MG63 (cell line): ENCODE measurements around the gene IKZF4. TPM values are rescaled to one million over a fixed set of nuclear protein-coding genes. Genes with fewer than 3 reads are reported as not detected.
"Not testable (repeated sequence)": the region's sequence is repeated elsewhere in the genome, so short reads cannot be mapped to it uniquely, and the experiment has no call there.

Experiments used
- DNase-seq: peaks from one replicate; pipeline ENCODE4 v3.0.0-alpha.2; 2020
- H3K27me3 ChIP-seq: fragments of 250-450 bp; sonication (Bioruptor Pico); 2 replicates; pipeline ENCODE4 v1.5.1; 2020; ENCODE audit warnings: mild to moderate bottlenecking, moderate library complexity
- H3K36me3 ChIP-seq: fragments of 250-450 bp; sonication (Bioruptor Pico); 2 replicates; pipeline ENCODE4 v1.5.1; 2020; ENCODE audit warnings: mild to moderate bottlenecking, moderate library complexity
- H3K4me3 ChIP-seq: fragments of 250-450 bp; sonication (Bioruptor Pico); 2 replicates; pipeline ENCODE4 v1.5.1; 2020; ENCODE audit warnings: mild to moderate bottlenecking, moderate library complexity
- H3K9me3 ChIP-seq: fragments of 250-450 bp; sonication (Bioruptor Pico); 2 replicates; pipeline ENCODE4 v1.5.1; 2020; ENCODE audit warnings: mild to moderate bottlenecking, moderate library complexity
- total RNA-seq: library from RNA; depleted of rRNA; stranded (reverse); fragments of >200 nt; shearing (Covaris generic); gene quantifications from 2 replicates; pipeline ENCODE4 v1.2.3, GENCODE V29; 2014; ENCODE audit warnings: low replicate concordance

The IKZF4 gene
- total RNA-seq, 1 experiment from 2014 or later, result 0.30 TPM

DNA sequence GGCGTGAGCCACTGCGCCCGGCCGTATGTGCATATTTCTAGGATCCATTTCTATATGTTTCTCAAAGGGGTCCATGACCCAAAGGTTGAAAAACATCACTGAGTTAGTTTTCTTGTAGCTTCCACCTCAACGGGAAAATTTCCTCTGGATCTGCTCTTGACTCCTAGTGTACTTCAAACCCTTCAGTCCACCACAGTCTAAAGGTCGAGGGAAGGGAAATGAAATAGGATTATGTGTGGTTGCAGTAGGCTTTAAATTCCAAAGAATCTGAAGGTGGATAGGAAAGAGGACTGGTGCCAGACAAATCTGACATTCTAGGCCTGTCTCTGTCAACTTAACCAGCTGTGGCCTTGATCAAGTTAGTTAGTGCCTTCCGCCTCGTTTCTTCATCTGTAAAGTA lies 25.5 kb upstream of the IKZF4 start:
- Histone ChIP-seq H3K27me3 (no peaks in the 10 kb centered on the region), H3K36me3 (peaks cover 29% of the 10 kb centered on the region), H3K4me3 (no peak overlapping the region), H3K9me3 (no peaks in the 10 kb centered on the region)
- DNase-seq, result no peak

DNA sequence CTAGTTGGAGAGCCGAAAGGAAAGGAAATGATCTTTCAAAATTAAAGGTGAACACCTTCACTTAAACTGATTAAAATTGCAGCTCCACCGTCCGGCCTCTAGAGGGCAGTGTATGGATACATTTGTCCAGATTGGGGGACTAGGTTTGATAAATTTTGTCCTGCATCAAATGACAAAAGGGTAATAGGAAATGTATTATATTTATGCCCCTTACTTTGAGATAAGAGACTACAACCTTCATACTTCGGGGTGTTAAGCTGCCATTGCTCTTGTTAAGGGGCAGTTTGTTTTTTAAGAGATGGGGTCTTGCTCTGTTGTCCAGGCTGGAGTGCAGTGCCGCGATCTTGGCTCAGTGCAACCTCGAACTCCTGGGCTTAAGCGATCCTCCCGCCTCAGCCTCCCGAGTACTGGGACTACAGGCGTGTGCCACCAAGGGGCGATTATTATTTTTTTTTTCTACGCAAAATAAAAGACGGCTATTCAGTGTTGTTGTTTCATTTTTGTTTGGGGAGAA lies 24.6 kb upstream of the IKZF4 start:
- Histone ChIP-seq H3K9me3 (no peaks in the 10 kb centered on the region), H3K36me3 (peaks cover 21% of the 10 kb centered on the region), H3K27me3 (no peaks in the 10 kb centered on the region), H3K4me3 (peak overlapping the region; percentile 70)
- DNase-seq, result peak; percentile 34

DNA sequence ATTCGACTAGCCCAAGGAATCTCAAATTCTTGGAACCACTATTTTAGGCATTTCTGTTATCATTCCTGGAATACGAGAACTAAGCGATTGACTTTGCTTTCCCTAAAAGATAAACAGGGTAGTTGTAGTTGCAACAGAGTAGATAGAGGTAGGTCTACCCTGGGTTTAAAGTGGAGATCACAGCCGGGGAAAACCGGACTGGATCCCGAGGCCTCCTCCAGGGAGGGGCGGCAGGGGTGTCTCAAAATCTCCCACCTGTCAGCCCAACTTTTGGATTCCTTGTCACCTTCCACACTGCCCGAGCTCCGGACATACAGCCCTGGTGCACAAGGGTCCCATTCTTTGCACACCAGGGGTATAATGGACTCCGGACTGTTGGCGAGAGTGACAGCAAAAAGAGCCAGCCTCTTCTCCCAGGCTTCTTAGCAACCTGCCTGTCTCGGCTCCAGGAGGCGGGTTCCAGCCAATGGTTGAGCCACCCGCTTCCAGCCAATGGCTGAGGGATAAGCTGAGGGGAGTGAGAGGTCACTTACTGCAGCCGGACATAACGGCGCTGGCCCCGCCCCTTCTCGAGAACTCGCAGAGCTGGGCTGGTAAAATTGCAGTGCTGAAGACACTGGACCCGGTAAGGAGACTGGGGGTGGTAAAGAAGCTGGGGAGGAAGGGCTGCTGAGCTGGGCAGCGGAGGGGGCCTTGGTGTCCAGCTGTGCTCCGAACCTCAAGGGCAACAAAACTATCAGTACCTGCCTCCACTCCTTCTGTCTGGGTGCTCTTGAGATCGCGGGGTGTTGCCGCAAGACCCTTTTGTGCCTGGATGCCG lies 23.9 kb upstream of the IKZF4 start, which contains the start of gene SUOX:
TSS of gene SUOX (plus strand) at position 562 of the 820 bp plus-strand sequence. CDS start 4,946 bp downstream, outside the sequence.
- Histone ChIP-seq H3K36me3 (peaks cover 18% of the 10 kb centered on the region), H3K9me3 (no peaks in the 10 kb centered on the region), H3K27me3 (no peaks in the 10 kb centered on the region), H3K4me3 (peak within 1 kb of the TSS; percentile 70)
- peak; percentile 98 for DNase-seq

DNA sequence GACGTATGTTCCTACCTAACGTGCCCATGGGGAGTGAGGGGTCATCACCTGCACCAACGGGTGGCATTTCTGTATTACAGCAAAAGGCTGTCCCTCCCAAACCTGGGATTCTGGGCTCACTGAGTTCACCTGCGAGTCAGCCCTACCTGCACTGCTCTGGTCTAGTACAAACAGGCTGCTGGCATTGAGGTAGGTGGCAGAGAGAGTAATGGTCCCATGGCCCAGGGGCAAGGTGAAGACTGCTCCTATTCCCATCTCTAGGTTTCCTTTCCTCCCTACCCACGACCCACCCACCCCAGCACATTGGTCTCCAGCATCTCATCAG lies 23.3 kb upstream of the IKZF4 start:
- H3K9me3 ChIP-seq, result no peaks in the 10 kb centered on the region
- DNase-seq, result no peak
- H3K27me3 ChIP-seq, result no peaks in the 10 kb centered on the region
- peaks cover 12% of the 10 kb centered on the region for H3K36me3 ChIP-seq
- H3K4me3 ChIP-seq, result peak overlapping the region; percentile 70

DNA sequence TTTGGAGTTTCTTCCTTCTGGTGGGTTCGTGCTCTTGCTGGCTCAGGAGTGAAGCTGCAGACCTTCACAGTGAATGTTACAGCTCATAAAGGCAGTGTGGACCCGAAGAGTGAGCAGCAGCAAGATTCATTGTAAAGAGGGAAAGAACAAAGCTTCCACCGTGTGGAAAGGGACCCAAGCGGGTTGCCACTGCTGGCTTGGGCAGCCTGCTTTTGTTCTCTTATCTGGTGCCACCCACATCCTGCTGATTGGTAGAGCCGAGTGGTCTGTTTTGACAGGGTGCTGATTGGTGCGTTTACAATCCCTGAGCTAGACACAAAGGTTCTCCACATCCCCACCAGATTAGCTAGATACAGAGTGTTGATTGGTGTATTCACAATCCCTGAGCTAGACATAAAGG lies 21.3 kb upstream of the IKZF4 start:
- H3K27me3 ChIP-seq, H3K4me3 ChIP-seq, H3K36me3 ChIP-seq, DNase-seq, H3K9me3 ChIP-seq: not testable (repeated sequence)

DNA sequence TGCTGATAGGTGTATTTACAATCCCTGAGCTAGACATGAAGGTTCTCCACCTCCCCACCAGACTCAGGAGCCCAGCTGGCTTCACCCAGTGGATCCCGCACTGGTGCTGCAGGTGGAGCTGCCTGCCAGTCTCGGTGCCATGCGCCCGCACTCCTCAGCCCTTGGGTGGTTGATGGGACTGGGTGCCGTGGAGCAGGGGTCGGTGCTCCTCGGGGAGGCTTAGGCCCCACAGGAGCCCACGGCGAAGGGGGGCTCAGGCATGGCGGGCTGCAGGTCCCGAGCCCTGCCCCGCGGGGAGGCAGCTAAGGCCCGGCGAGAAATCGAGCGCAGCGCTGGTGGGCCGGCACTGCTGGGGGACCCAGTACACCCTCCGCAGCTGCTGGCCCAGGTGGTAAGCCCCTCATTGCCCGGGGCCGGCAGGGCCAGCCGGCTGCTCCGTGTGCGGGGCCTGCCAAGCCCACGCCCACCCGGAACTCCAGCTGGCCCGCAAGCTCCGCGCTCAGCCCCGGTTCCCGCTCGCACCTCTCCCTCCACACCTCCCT lies 20.8 kb upstream of the IKZF4 start:
- not testable (repeated sequence) for H3K36me3 ChIP-seq, H3K4me3 ChIP-seq, DNase-seq, H3K9me3 ChIP-seq, H3K27me3 ChIP-seq

DNA sequence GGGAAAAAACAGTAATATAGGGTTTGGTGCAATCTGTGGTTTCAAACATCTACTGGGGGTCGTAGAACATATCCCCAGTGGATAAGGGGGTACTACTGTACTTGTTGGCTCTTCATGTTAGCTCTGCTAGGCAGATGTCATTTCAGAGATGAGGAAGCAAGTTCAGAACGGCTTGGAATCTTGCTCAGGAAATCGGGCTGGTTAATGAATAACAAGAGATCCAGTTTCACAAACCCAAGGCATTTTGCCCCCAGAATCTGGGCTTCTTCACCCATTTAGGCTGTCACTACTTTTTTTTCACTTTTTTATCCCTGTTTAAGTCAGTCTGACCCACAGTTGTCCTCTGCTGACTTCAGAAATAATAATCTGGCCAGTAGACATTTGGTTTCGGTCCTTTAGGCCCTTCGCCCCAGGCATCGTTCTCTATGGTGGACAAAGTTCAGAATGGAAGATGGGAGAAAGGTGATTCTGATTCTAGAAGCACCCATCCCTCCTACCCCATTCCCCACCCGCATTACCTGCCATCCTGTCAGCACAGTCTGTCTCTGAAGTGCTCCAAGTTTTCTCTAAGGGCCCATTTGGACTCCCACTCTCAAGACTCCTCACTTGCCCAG lies 19.2 kb upstream of the IKZF4 start:
- Histone ChIP-seq H3K9me3 (no peaks in the 10 kb centered on the region), H3K27me3 (no peaks in the 10 kb centered on the region), H3K4me3 (no peak overlapping the region), H3K36me3 (no peaks in the 10 kb centered on the region)
- no peak for DNase-seq

DNA sequence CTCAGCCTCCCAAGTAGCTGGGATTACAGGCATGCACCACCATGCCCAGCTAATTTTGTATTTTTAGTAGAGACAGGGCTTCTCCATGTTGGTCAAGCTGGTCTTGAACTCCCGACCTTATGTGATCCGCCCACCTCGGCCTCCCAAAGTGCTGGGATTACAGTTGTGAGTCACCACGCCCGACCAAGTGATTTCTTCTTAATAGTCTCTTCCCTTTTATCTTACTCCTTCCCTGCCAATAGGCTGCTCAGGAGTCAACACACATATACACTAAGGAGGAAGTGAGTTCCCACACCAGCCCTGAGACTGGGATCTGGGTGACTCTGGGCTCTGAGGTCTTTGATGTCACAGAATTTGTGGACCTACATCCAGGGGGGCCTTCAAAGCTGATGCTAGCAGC lies 17.5 kb upstream of the IKZF4 start:
- H3K36me3 ChIP-seq, DNase-seq, H3K27me3 ChIP-seq, H3K9me3 ChIP-seq, H3K4me3 ChIP-seq: not testable (repeated sequence)

DNA sequence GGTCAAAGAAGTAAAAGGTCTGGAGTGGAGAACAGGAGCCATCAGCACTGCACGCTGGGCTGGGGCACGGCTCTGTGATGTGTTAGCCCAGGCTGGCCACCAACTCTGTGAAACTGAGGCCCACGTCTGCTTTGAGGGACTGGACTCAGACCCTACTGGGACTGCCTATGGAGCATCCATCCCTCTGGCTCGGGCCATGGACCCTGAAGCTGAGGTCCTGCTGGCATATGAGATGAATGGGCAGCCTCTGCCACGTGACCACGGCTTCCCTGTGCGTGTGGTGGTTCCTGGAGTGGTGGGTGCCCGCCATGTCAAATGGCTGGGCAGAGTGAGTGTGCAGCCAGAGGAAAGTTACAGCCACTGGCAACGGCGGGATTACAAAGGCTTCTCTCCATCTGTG lies 16.6 kb upstream of the IKZF4 start:
- DNase-seq, result no peak
- no peak overlapping the region for H3K4me3 ChIP-seq
- H3K9me3 ChIP-seq, result no peaks in the 10 kb centered on the region
- no peaks in the 10 kb centered on the region for H3K27me3 ChIP-seq
- no peaks in the 10 kb centered on the region for H3K36me3 ChIP-seq

DNA sequence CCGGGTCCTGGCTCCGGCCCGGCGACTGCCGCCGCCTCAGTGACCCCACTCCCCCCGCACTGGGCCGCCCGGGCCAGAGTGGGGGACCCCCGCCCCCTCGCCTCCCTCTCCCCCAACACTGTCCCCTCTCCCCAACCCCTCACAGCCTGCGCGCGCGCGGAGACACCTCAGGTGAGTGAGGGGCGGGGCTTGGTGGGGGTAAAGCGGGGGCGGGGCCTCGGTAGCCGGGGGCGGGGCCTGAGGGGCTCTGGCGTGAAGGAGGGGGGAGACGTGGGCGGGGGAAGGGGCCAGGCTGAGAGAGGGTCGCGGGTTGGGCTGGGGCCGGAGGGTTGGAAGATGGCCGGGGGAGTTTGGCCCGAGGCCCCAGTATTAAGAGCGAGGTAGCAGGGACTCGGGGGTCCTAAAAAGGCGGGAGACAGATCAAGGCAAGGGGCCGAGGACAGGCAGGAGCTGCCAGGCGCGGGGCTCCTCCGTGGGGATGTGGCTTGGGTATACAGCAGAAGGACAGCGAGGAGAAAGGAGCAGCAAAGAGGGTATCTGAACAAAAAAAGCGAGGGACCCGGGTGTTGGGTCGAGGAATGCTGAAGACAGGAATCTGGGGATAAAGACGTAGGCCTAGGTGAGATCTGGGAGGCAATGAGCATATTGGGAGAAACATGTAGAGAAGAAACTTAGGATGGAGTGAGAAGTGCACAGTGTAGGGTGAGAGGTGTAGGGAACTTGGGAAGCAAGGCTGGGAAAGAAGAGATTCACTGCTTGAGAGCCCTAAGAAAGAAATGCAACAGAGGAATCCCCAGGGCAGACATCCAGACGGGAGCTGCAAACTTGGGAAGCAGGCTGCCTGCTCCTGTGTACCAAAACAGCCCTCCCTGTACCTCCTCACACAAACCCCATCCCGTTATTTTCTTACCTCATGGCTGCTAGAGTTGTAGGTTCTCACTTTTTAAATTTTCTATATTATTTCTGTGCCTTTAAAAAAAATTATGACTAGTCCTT lies 13.0 kb upstream of the IKZF4 start:
- H3K9me3 ChIP-seq, result no peaks in the 10 kb centered on the region
- DNase-seq, result no peak
- H3K36me3 ChIP-seq, result no peaks in the 10 kb centered on the region
- H3K4me3 ChIP-seq, result peak overlapping the region; percentile 47
- no peaks in the 10 kb centered on the region for H3K27me3 ChIP-seq

DNA sequence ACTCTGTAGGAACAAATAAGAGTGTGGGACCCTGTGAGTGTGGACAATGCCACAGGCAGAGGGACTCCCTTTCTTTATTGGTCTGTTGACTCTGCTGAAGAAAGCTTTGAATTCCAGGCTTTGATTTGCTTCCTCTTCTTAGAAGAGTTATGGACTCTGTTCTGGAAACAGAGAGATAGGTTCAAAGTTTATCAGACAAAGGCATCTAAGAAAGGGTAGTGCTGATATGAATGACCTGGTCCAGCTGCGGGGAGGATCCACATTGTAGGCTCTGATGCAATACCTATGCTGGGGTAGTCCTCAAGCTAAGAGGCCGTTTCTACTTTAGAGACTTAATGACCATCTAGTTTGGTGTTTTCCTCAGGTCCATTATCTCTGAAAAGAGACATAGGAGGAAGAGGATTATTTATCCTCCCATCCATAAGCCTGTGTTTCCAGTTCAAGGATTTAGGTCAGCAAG lies 10.7 kb upstream of the IKZF4 start:
- Histone ChIP-seq H3K27me3 (no peaks in the 10 kb centered on the region), H3K9me3 (no peaks in the 10 kb centered on the region), H3K4me3 (no peak overlapping the region), H3K36me3 (no peaks in the 10 kb centered on the region)
- no peak for DNase-seq

DNA sequence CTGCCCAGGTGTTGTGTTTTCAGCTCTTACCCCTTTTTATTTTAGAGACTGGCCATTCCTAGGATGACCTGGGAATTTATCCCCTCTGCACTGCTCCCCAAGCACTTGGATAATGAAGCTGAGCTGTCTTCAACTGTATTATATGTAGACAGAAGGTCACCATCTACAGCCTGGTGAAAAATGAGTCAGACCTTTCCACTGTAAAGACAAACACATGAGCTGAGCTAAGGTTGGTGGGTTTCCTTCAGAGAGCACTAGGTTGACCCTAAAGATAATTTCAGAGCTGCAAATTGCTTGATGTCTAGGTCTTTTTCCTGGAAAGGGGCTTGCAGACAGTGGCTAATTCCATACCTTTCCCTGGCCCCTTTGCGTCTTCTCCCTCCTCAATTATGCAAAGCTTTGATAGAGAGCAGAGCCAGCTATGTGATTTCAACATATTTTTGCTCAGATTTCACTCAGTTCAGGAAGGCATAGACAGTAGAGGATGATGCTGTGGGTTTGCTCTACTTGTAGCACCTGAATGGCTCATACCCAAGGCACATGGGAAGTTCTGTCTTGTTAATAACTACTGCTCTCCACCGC lies 9.2 kb upstream of the IKZF4 start:
- Histone ChIP-seq H3K36me3 (no peaks in the 10 kb centered on the region), H3K9me3 (no peaks in the 10 kb centered on the region), H3K4me3 (no peak overlapping the region), H3K27me3 (no peaks in the 10 kb centered on the region)
- no peak for DNase-seq

DNA sequence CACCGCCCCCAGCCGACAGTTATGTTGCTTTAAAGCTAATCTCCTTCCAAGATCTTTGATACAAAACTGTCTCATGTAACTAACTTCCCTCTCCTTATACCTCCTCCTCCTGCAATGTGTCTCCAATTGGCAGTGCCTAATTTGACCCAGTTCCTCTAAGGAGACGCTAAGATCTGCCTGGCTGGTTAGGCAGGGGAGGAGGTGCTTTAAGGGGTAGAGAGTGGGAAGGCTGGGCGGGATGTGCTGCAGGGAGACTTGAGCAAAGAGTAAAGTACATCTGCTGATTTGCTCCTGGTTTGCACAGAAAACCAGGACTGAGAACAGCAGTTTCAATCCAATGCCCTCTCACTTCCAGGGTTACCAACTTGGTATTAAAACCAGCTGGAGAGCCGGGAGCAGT lies 7.4 kb upstream of the IKZF4 start:
- H3K36me3 ChIP-seq, result no peaks in the 10 kb centered on the region
- H3K4me3 ChIP-seq, result no peak overlapping the region
- no peaks in the 10 kb centered on the region for H3K27me3 ChIP-seq
- no peaks in the 10 kb centered on the region for H3K9me3 ChIP-seq
- DNase-seq, result no peak

DNA sequence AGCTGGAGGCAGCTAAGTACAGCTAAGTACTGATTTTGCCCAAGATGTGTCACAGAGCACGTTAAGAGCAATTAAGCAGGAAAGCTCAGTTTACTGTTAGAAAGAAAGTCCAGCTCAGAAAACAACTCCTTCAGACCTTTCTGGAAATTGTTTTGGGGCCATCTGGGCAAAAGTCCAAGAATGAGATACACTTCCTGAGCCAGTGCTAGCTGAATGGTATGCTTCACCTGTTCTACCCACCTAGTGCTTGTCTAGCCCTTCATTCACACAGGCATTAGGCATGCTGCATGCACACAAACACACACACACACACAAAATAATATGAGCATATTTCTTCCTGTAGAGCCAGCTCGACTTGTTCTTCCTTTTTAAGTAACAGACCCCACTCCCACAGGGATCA lies 6.6 kb upstream of the IKZF4 start:
- no peak for DNase-seq
- no peaks in the 10 kb centered on the region for H3K36me3 ChIP-seq
- H3K9me3 ChIP-seq, result no peaks in the 10 kb centered on the region
- H3K4me3 ChIP-seq, result no peak overlapping the region
- no peaks in the 10 kb centered on the region for H3K27me3 ChIP-seq

DNA sequence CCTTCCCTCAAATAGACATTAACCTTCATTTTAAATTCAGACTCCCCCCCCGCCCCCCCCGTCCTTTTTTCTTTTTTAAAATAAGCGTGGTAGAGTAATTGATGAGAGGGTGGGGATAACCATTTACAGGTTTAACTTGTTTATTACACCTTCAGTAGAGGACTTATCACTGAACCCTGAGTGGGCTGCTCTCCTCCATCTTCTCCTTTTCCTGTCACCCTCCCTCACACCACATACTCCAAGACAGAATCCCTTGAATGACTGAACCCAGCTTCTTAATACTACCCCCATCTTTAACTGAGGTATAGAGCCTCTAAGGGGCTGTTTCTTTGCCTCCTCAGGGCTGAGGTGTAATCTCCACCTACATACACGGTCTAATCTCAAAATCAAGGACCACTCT lies 3.7 kb upstream of the IKZF4 start:
- no peaks in the 10 kb centered on the region for H3K36me3 ChIP-seq
- H3K4me3 ChIP-seq, result no peak overlapping the region
- DNase-seq, result no peak
- no peaks in the 10 kb centered on the region for H3K9me3 ChIP-seq
- no peaks in the 10 kb centered on the region for H3K27me3 ChIP-seq

DNA sequence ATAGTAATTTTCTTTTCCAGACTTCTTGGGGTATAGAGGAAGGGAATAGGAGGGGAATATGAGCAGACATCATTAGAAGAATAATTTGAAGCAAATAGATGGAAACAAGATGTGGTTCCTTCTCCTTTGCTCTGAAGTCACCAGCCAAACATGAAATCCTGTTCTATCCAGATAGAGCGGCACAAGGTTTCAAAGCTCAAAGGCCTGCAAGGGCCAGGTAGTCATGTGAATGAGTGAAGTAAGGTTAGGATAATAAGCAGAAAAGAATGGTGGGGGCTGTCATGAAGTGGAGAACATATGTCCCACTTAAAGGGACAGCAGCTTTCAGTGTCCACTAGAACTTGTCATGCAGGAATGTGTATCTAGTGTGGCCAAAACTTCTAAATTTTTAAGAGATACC lies 2.5 kb upstream of the IKZF4 start:
- DNase-seq, result no peak
- H3K36me3 ChIP-seq, result no peaks in the 10 kb centered on the region
- no peaks in the 10 kb centered on the region for H3K27me3 ChIP-seq
- no peaks in the 10 kb centered on the region for H3K9me3 ChIP-seq
- H3K4me3 ChIP-seq, result no peak overlapping the region
